ENCODE results near the gene GINS1. TPM values are rescaled to one million over a fixed set of nuclear protein-coding genes. Genes with fewer than 3 reads are reported as not detected.

Gene GINS1
- polyA plus RNA-seq, 1 experiment: 2.7 TPM

GRCh38 chr20:25480156-25480555, 72.7 kb downstream of the GINS1 start:
- no peak for DNase-seq (ENCODE audit: low read depth)
- CTCF ChIA-PET: interaction anchor here (1.9 kb wide), 1 partner anchor 10 kb away, joined by 7 read pairs; no protein-coding TSS in a partner anchor
- POLR2A ChIA-PET: no interaction called here
- Histone ChIP-seq H3K27me3 (ENCODE audit: control insufficient read depth, insufficient read depth, low read length) (no peaks in the 10 kb centered on the region), H3K36me3 (ENCODE audit: control insufficient read depth, insufficient read depth, low read length) (peaks cover 18% of the 10 kb centered on the region), H3K4me3 (ENCODE audit: low read depth, low read length) (no peak overlapping the region)
- TF ChIP-seq CTCF (IDR thresholded peaks at IDR 0.05; ENCODE audit: insufficient read depth, low read depth, low read length): no peak

GRCh38 chr20:25480797-25481196, 73.3 kb downstream of the GINS1 start:
- TF ChIP-seq CTCF (IDR thresholded peaks at IDR 0.05; ENCODE audit: insufficient read depth, low read depth, low read length): no peak
- ChIA-PET CTCF (no interaction called here), POLR2A (no interaction called here)
- H3K27me3 ChIP-seq (ENCODE audit: control insufficient read depth, insufficient read depth, low read length): no peaks in the 10 kb centered on the region
- DNase-seq (ENCODE audit: low read depth): no peak
- peaks cover 18% of the 10 kb centered on the region for H3K36me3 ChIP-seq (ENCODE audit: control insufficient read depth, insufficient read depth, low read length)
- no peak overlapping the region for H3K4me3 ChIP-seq (ENCODE audit: low read depth, low read length)

GRCh38 chr20:25481235-25481917, 73.9 kb downstream of the GINS1 start:
- 0 out of 2 replicates have a peak, but pooled peaks have one; percentile 27 for TF ChIP-seq CTCF (IDR thresholded peaks at IDR 0.05; ENCODE audit: insufficient read depth, low read depth, low read length)
- CTCF ChIA-PET: interaction anchor here (0.7 kb wide), 1 partner anchor 22 kb away, joined by 3 read pairs; no protein-coding TSS in a partner anchor
- no peak for DNase-seq (ENCODE audit: low read depth)
- peaks cover 18% of the 10 kb centered on the region for H3K36me3 ChIP-seq (ENCODE audit: control insufficient read depth, insufficient read depth, low read length)
- POLR2A ChIA-PET: no interaction called here
- H3K27me3 ChIP-seq (ENCODE audit: control insufficient read depth, insufficient read depth, low read length): no peaks in the 10 kb centered on the region
- H3K4me3 ChIP-seq (ENCODE audit: low read depth, low read length): no peak overlapping the region

GRCh38 chr20:25481918-25482253, 74.4 kb downstream of the GINS1 start:
- Histone ChIP-seq H3K4me3 (ENCODE audit: low read depth, low read length) (no peak overlapping the region), H3K36me3 (ENCODE audit: control insufficient read depth, insufficient read depth, low read length) (peaks cover 17% of the 10 kb centered on the region), H3K27me3 (ENCODE audit: control insufficient read depth, insufficient read depth, low read length) (no peaks in the 10 kb centered on the region)
- ChIA-PET CTCF (interaction anchor here (0.7 kb wide), 1 partner anchor 23 kb away, joined by 3 read pairs; no protein-coding TSS in a partner anchor), POLR2A (no interaction called here)
- no peak for TF ChIP-seq CTCF (IDR thresholded peaks at IDR 0.05; ENCODE audit: insufficient read depth, low read depth, low read length)
- no peak for DNase-seq (ENCODE audit: low read depth)

GRCh38 chr20:25483431-25484132, 76.1 kb downstream of the GINS1 start:
- no peak overlapping the region for H3K4me3 ChIP-seq (ENCODE audit: low read depth, low read length)
- ChIA-PET CTCF (interaction anchor here (0.6 kb wide), 1 partner anchor 12 kb away, joined by 4 read pairs; no protein-coding TSS in a partner anchor), POLR2A (no interaction called here)
- TF ChIP-seq CTCF (IDR thresholded peaks at IDR 0.05; ENCODE audit: insufficient read depth, low read depth, low read length): no peak
- H3K36me3 ChIP-seq (ENCODE audit: control insufficient read depth, insufficient read depth, low read length): peaks cover 13% of the 10 kb centered on the region
- no peak for DNase-seq (ENCODE audit: low read depth)
- no peaks in the 10 kb centered on the region for H3K27me3 ChIP-seq (ENCODE audit: control insufficient read depth, insufficient read depth, low read length)
